K562 (cell line): Measurements from ENCODE around the gene FRAT1. TPM values are rescaled to one million over a fixed set of nuclear protein-coding genes. Genes with fewer than 3 reads are reported as not detected.

Experiments used
- ATAC-seq: fragments of 200-7000 bp; cut with Tn5 transposase; 3 replicates; pipeline ENCODE4 v1.9.1; 2020; ENCODE audit warnings: moderate library complexity
- BruUV-seq: library from RNA; stranded (reverse); fragments of 400-500 nt; replicated peaks from 2 replicates; lab custom pipeline; 2021; lab: Mats Ljungman, UMichigan
- CTCF ChIA-PET: fragments of 300-600 bp; formaldehyde crosslinking; extraction: SDS; loops from one replicate; lab custom pipeline; 2021; ENCODE audit warnings: low intra/inter-chr PET ratio; lab: Yijun Ruan, JAX
- POLR2A ChIA-PET: fragments of 300-600, 350-650 bp; sonication (Branson Sonifier 250); formaldehyde crosslinking; extraction: SDS; loops from one replicate; lab custom pipeline; 2021; ENCODE audit warnings: antibody characterized with exemption, inconsistent platforms; lab: Yijun Ruan, JAX
- DNase-seq, 4 experiments: peaks; one replicate each; pipeline versions ENCODE4 v3.0.0 to v3.0.0-alpha.2; 2011 to 2018; ENCODE audit warnings: low spot score in 3 of 4, mixed read lengths in 3 of 4; ENCODE audit errors: extremely low read depth in 1 of 4
- FAIRE-seq: peaks from 2 replicates; lab custom pipeline; 2011; peaks lifted over from hg19 to GRCh38; lab: Jason Lieb, UNC
- H2AFZ ChIP-seq: 2 replicates; pipeline ENCODE4 v1.6.0; 2011; ENCODE audit warnings: low read depth, low read length, control low read depth, inconsistent platforms
- H3K27ac ChIP-seq: fragments of 200-600 bp; 3 replicates; pipeline ENCODE4 v1.8.0; 2011; ENCODE audit warnings: low read depth, mild to moderate bottlenecking, control low read depth, inconsistent platforms, low read length, moderate library complexity, mixed read lengths; ENCODE audit errors: extremely low read depth
- H3K27me3 ChIP-seq, 2 experiments: fragments of 300-600 bp in 1 of 2; 2 replicates in 1 of 2; 3 replicates in 1 of 2; pipeline versions ENCODE4 v1.6.0 to v1.8.0; 2011; ENCODE audit warnings: inconsistent platforms in 2 of 2, low read length in 2 of 2, mild to moderate bottlenecking in 1 of 2, mixed read lengths in 1 of 2, moderate library complexity in 1 of 2; ENCODE audit not compliant: control insufficient read depth in 2 of 2, insufficient read depth in 2 of 2
- H3K36me3 ChIP-seq: fragments of 300-600 bp; 3 replicates; pipeline ENCODE4 v1.8.0; 2011; ENCODE audit warnings: mild to moderate bottlenecking, low read length, inconsistent platforms; ENCODE audit not compliant: control insufficient read depth, insufficient read depth
- H3K4me1 ChIP-seq, 2 experiments: fragments of 200-600 bp in 1 of 2; replicated peaks in 1 of 2; 2 replicates in 1 of 2; 3 replicates in 1 of 2; pipeline versions ENCODE4 v1.5.1 to v1.8.0; 2011; ENCODE audit warnings: inconsistent platforms in 2 of 2, low read length in 2 of 2, mild to moderate bottlenecking in 1 of 2, mixed read lengths in 1 of 2, moderate library complexity in 1 of 2; ENCODE audit not compliant: control insufficient read depth in 2 of 2, insufficient read depth in 2 of 2
- H3K4me2 ChIP-seq: 2 replicates; pipeline ENCODE4 v1.6.1; 2011; ENCODE audit warnings: low read length, control low read depth, inconsistent platforms, mixed read lengths; ENCODE audit not compliant: insufficient read depth
- H3K4me3 ChIP-seq: fragments of 200-600 bp; sonication (generic), shearing (Covaris generic); 2 replicates; pipeline ENCODE4 v1.5.1; 2016; ENCODE audit warnings: control low read depth, inconsistent platforms
- H3K79me2 ChIP-seq: fragments of 200-600 bp; 3 replicates; pipeline ENCODE4 v1.8.0; 2011; ENCODE audit warnings: low read length, inconsistent platforms; ENCODE audit not compliant: control insufficient read depth, insufficient read depth
- H3K9ac ChIP-seq, 2 experiments: 2 replicates each; pipeline versions ENCODE4 v1.6.0 to v1.6.1; 2011; ENCODE audit warnings: low read depth in 2 of 2, low read length in 2 of 2, control low read depth in 1 of 2, inconsistent platforms in 1 of 2, mild to moderate bottlenecking in 1 of 2, mixed read lengths in 1 of 2; ENCODE audit not compliant: insufficient read depth in 1 of 2
- H3K9me1 ChIP-seq: one replicate; pipeline ENCODE4 v1.6.0; 2011; ENCODE audit warnings: inconsistent platforms, mild to moderate bottlenecking, low read length, moderate library complexity; ENCODE audit not compliant: control insufficient read depth, insufficient read depth
- H3K9me3 ChIP-seq: replicated peaks from 2 replicates; pipeline ENCODE4 v1.5.1; 2011; ENCODE audit warnings: low read depth, low read length, inconsistent platforms; ENCODE audit not compliant: control insufficient read depth, insufficient read depth
- H4K20me1 ChIP-seq: replicated peaks from 2 replicates; pipeline ENCODE4 v1.6.1; 2011; ENCODE audit warnings: low read length, inconsistent platforms, mixed read lengths; ENCODE audit not compliant: control insufficient read depth, insufficient read depth
- AFF1 ChIP-seq, 2 experiments: fragments of 450-650 bp; IDR thresholded peaks; 2 replicates each; pipeline ENCODE4 v1.6.1; 2018; ENCODE audit warnings: mild to moderate bottlenecking in 2 of 2, low read depth in 1 of 2; ENCODE audit not compliant: partially characterized antibody in 2 of 2
- ATF3 ChIP-seq, 2 experiments: fragments of 450-650 bp in 1 of 2; sonication (generic) in 1 of 2; formaldehyde crosslinking in 1 of 2; IDR thresholded peaks in 1 of 2; conservative IDR thresholded peaks in 1 of 2; 2 replicates each; pipeline versions ENCODE4 v1.6.1 to v1.8.1; 2016 to 2023; ENCODE audit warnings: mild to moderate bottlenecking in 2 of 2, moderate library complexity in 2 of 2, inconsistent platforms in 1 of 2, missing genetic modification reagents in 1 of 2
- C11orf30 ChIP-seq: fragments of 450-650 bp; IDR thresholded peaks from 2 replicates; pipeline ENCODE4 v1.6.1; 2016; ENCODE audit warnings: low read depth, mild to moderate bottlenecking
- CBFB ChIP-seq: sonication (generic); formaldehyde crosslinking; IDR thresholded peaks from 2 replicates; pipeline ENCODE4 v1.4.0; 2020; ENCODE audit warnings: mild to moderate bottlenecking, missing genetic modification reagents
- MAFF ChIP-seq: IDR thresholded peaks from 2 replicates; pipeline ENCODE4 v1.6.1; 2012; ENCODE audit warnings: low read length, improper control_type of control experiment
- MAFG ChIP-seq: fragments of 450-650 bp; conservative IDR thresholded peaks from 2 replicates; pipeline ENCODE4 v1.6.1; 2016; ENCODE audit warnings: missing genetic modification characterization, missing compliant biosample characterization
- MEIS2 ChIP-seq: fragments of 450-650 bp; IDR thresholded peaks from 2 replicates; pipeline ENCODE4 v1.6.1; 2014; ENCODE audit warnings: mild to moderate bottlenecking; ENCODE audit not compliant: partially characterized antibody
- NFE2 ChIP-seq: IDR thresholded peaks from 2 replicates; pipeline ENCODE4 v1.6.1; 2014; ENCODE audit warnings: antibody characterized with exemption, low read depth
- NFE2L1 ChIP-seq: fragments of 450-650 bp; IDR thresholded peaks from 2 replicates; pipeline ENCODE4 v1.6.1; 2016; ENCODE audit warnings: missing genetic modification characterization, low read depth, mild to moderate bottlenecking, missing compliant biosample characterization, moderate library complexity, borderline replicate concordance
- NR2C2 ChIP-seq, 2 experiments: fragments of 200-800 bp in 1 of 2; sonication (Bioruptor generic) in 1 of 2; sonication (generic) in 1 of 2; formaldehyde crosslinking in 1 of 2; IDR thresholded peaks; 2 replicates each; pipeline versions ENCODE4 v1.6.1 to v1.8.0; 2016 to 2022; ENCODE audit warnings: mild to moderate bottlenecking in 1 of 2, missing compliant biosample characterization in 1 of 2, missing genetic modification characterization in 1 of 2, missing genetic modification reagents in 1 of 2
- SIX5 ChIP-seq, 2 experiments: IDR thresholded peaks; 2 replicates each; pipeline ENCODE4 v1.6.1; 2011; ENCODE audit warnings: low read length in 2 of 2, borderline replicate concordance in 1 of 2, low read depth in 1 of 2, mild to moderate bottlenecking in 1 of 2, moderate library complexity in 1 of 2; ENCODE audit not compliant: insufficient read depth in 1 of 2
- SMAD1 ChIP-seq: fragments of 150-350 bp; IDR thresholded peaks from 2 replicates; pipeline ENCODE4 v1.6.1; 2014; ENCODE audit warnings: low read length, low read depth; ENCODE audit not compliant: partially characterized antibody
- ZBTB17 ChIP-seq: fragments of 450-650 bp; formaldehyde crosslinking; IDR thresholded peaks from 2 replicates; pipeline ENCODE4 v1.4.0; 2020; ENCODE audit warnings: mild to moderate bottlenecking
- ZNF316 ChIP-seq: fragments of 450-650 bp; IDR thresholded peaks from 2 replicates; pipeline ENCODE4 v1.6.1; 2016
- WGBS: fragments of 100-300 bp; shearing (Covaris generic); methylation state at CpG from one replicate; pipeline ENCODE4 v1.1.6; 2016; ENCODE audit warnings: low coverage, mixed read lengths; ENCODE audit not compliant: insufficient coverage; ENCODE audit errors: missing lambda C conversion rate; 5-methylcytosine and 5-hydroxymethylcytosine counted together
- in situ Hi-C: fragments of 300-500 bp; cut with MboI; formaldehyde crosslinking; loops from 4 replicates; pipeline ENCODE4 v1.15.0; 2018; ENCODE audit warnings: inconsistent platforms, mixed read lengths
- intact Hi-C: fragments of 100-400 bp; cut with micrococcal nuclease; formaldehyde crosslinking; loops from 2 replicates; pipeline ENCODE4 v1.14.2; 2022
- polyA plus RNA-seq, 8 experiments: library from polyadenylated mRNA; depleted of rRNA in 4 of 8; stranded (reverse) in 5 of 8; unstranded in 3 of 8; fragments of >200 nt; fragmentation: Nextera tagmentation in 2 of 8; fragmentation: Illumina TruSeq in 1 of 8; extraction: Ambion mirVana in 2 of 8; extraction: Trizol in 1 of 8; gene quantifications; 2 replicates each; pipeline versions ENCODE4 v1.2.1 to v1.2.3, GENCODE V29; 2011 to 2014; ENCODE audit warnings: inconsistent platforms in 1 of 8, missing spikeins in 1 of 8
- total RNA-seq, 7 experiments: library from RNA; depleted of rRNA in 6 of 7; stranded (reverse); fragments of >200 nt in 6 of 7; fragmentation: Illumina TruSeq in 2 of 7; extraction: Trizol in 2 of 7; gene quantifications; 2 replicates each; pipeline versions ENCODE4 v1.2.1 to v1.2.3, GENCODE V29; 2011 to 2021; ENCODE audit warnings: low replicate concordance in 1 of 7

The FRAT1 gene
- total and polyA plus RNA-seq, 9 of the 15 experiments (the other 6 are each of a cell fraction or from before 2014, with no cell fraction given): 0.11 to 4.6 (median 1.4) TPM

GRCh38 chr10:97292862-97293198 lies 26.2 kb upstream of the FRAT1 start:
- WGBS: 20% methylated on average over 3 of the region's 3 CpGs
- DNase-seq (no peak), ATAC-seq (no peak), FAIRE-seq (no peak)
- H3K4me2 ChIP-seq: no peak overlapping the region; the same call in 1 of the 2 replicates
- TF ChIP-seq NR2C2 (CRISPR knock-in tag; IDR thresholded peaks at IDR 0.05) (no peak), NR2C2 (tag; IDR thresholded peaks at IDR 0.05) (peak; percentile 9; the same call in 1 of the 2 replicates), ATF3 (IDR thresholded peaks at IDR 0.05) (peak; percentile 20; the same call in 1 of the 2 replicates), ATF3 (CRISPR knock-in tag; conservative IDR thresholded peaks at IDR 0.05) (no peak), CBFB (CRISPR knock-in tag) (no peak), MAFG (peak; percentile 74), MAFF (peak; percentile 52; the same call in 1 of the 2 replicates), SMAD1 (no peak), NFE2L1 (tag) (peak; percentile 61; the same call in 1 of the 2 replicates), ZBTB17 (CRISPR knock-in tag) (no peak), NFE2 (peak; percentile 44), AFF1 (IDR thresholded peaks at IDR 0.05; ENCODE audit: low read depth in 1 of 2, partially characterized antibody in 2 of 2) (peak in 1 of 2 experiments; percentile 85), C11orf30 (peak; percentile 28; the same call in 1 of the 2 replicates), ZNF316 (peak; percentile 80), MEIS2 (peak; percentile 1), SIX5 (IDR thresholded peaks at IDR 0.05; ENCODE audit: borderline replicate concordance in 1 of 2, insufficient read depth in 1 of 2, low read depth in 1 of 2, low read length in 2 of 2) (peak in 1 of 2 experiments; percentile 57; a peak in 2 of 4 replicates)
- no peaks in the 10 kb centered on the region for H3K9me1 ChIP-seq
- BruUV-seq: no TSS peak
- ChIA-PET POLR2A (interaction anchor here (1.9 kb wide), 1 partner anchor 20 kb away, joined by 5 read pairs; no protein-coding TSS in a partner anchor), CTCF (no interaction called here)
- H3K79me2 ChIP-seq: peaks cover 37% of the 10 kb centered on the region
- no peaks in the 10 kb centered on the region for H4K20me1 ChIP-seq
- peak overlapping the region; percentile 85 for H2AFZ ChIP-seq
- in situ Hi-C loops (no loop called here), intact Hi-C loops (loop anchor here (5.0 kb wide), 1 partner anchor 39 kb away; the partner anchor contains the start of gene FRAT2)
- H3K9ac ChIP-seq: no peak overlapping the region
- no peak overlapping the region for H3K4me3 ChIP-seq
- no peak overlapping the region; the same call in 2 of the 3 replicates for H3K27ac ChIP-seq
- H3K4me1 ChIP-seq: peaks cover 14 to 21% of the 10 kb centered on the region in 2 experiments; a peak in 4 of 5 replicates
- H3K27me3 ChIP-seq: no peaks in the 10 kb centered on the region
- no peaks in the 10 kb centered on the region for H3K36me3 ChIP-seq
- no peaks in the 10 kb centered on the region for H3K9me3 ChIP-seq
